Uterus (tissue), 4 donors: ENCODE data around the gene CEBPZOS. TPM values are rescaled to one million over a fixed set of nuclear protein-coding genes. Genes with fewer than 3 reads are reported as not detected.

ENCODE experiments used
- DNase-seq, 2 donors: peaks; one replicate each; pipeline ENCODE4 v3.0.0-alpha.2; 2019 to 2020
- H3K27ac ChIP-seq, 2 donors: fragments of 200-600 bp; sonication (generic); 1 replicate in 1 of 2; 2 replicates in 1 of 2; pipeline ENCODE4 v1.5.1; 2016 to 2018
- H3K27me3 ChIP-seq, 2 donors: fragments of 200-600 bp; sonication (generic); one replicate each; pipeline ENCODE4 v1.5.1; 2018 to 2019; ENCODE audit warnings: control low read depth in 1 of 2
- H3K36me3 ChIP-seq, 2 donors: fragments of 200-600 bp; sonication (generic); one replicate each; pipeline ENCODE4 v1.5.1; 2019; ENCODE audit warnings: control low read depth in 1 of 2
- H3K4me1 ChIP-seq, 2 donors: fragments of 200-600 bp; sonication (generic); one replicate each; pipeline ENCODE4 v1.5.1; 2018 to 2019; ENCODE audit warnings: control low read depth in 1 of 2
- H3K4me3 ChIP-seq, 2 donors: fragments of 200-600 bp; sonication (generic); 1 replicate in 1 of 2; 2 replicates in 1 of 2; pipeline ENCODE4 v1.5.1; 2018 to 2019; ENCODE audit warnings: mild to moderate bottlenecking in 1 of 2
- H3K9me3 ChIP-seq, 2 donors: fragments of 200-600 bp; sonication (generic); one replicate each; pipeline ENCODE4 v1.5.1; 2019; ENCODE audit warnings: control low read depth in 1 of 2
- POLR2A ChIP-seq, 2 donors: fragments of 450-650 bp; IDR thresholded peaks; one replicate each; pipeline ENCODE4 v1.6.1; 2016; ENCODE audit warnings: antibody characterized with exemption in 2 of 2, mild to moderate bottlenecking in 1 of 2, moderate library complexity in 1 of 2
- intact Hi-C: fragments of 100-400 bp; cut with DNase I; formaldehyde crosslinking; loops from one replicate; pipeline ENCODE4 v1.15.1; 2023; ENCODE audit warnings: low total_unique reads
- total RNA-seq, 4 donors: library from RNA; depleted of rRNA in 3 of 4; stranded (reverse); fragments of >200 nt in 3 of 4; gene quantifications; one replicate each; pipeline versions ENCODE4 v1.1.0 to v1.2.4, GENCODE V29; 2014 to 2023
- TF ChIP-seq, protein P1 (sequence below), 4 experiments: fragments of 200-600 bp in 2 of 4; fragments of 450-650 bp in 2 of 4; sonication (generic) in 2 of 4; IDR thresholded peaks; one replicate each; pipeline ENCODE4 v1.5.1; 2016 to 2019; ENCODE audit warnings: antibody characterized with exemption in 4 of 4, mild to moderate bottlenecking in 2 of 4, moderate library complexity in 1 of 4
- donor health status: DM: yes; HTN: yes; CAD: no.

Gene CEBPZOS
- total RNA-seq, 4 donors from 2014 or later, result 6.2 to 49.4 (median 16.3) TPM

DNA sequence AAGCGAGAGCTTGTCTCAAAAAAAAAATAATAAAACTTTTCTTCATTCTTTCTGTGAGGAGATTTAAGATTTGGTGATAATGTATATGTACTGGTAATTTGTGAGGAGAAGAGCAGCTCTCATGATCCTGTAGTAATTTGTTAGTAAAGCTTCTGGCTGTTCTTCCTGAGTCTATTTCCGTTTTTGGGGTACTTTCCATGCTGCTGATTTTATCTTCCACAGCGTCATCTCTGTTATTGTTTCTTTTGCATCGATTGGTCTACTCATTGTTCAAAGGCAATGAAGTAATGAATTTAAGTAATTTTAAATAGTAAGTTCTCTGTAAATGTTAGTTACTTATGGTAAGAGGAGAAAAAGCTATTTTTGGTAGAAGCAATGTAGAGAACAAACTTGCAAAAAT lies 47.1 kb downstream of the CEBPZOS start:
- intact Hi-C loops, result no loop called here
- H3K27ac ChIP-seq, result peak overlapping the region in 1 of 2 donors; percentile 3
- no peak for DNase-seq
- H3K4me1 ChIP-seq, result no peaks in the 10 kb centered on the region
- no peaks in the 10 kb centered on the region for H3K9me3 ChIP-seq
- H3K4me3 ChIP-seq, result no peak overlapping the region
- H3K27me3 ChIP-seq, result no peaks in the 10 kb centered on the region
- no peaks in the 10 kb centered on the region for H3K36me3 ChIP-seq
- TF ChIP-seq, protein P1, sequence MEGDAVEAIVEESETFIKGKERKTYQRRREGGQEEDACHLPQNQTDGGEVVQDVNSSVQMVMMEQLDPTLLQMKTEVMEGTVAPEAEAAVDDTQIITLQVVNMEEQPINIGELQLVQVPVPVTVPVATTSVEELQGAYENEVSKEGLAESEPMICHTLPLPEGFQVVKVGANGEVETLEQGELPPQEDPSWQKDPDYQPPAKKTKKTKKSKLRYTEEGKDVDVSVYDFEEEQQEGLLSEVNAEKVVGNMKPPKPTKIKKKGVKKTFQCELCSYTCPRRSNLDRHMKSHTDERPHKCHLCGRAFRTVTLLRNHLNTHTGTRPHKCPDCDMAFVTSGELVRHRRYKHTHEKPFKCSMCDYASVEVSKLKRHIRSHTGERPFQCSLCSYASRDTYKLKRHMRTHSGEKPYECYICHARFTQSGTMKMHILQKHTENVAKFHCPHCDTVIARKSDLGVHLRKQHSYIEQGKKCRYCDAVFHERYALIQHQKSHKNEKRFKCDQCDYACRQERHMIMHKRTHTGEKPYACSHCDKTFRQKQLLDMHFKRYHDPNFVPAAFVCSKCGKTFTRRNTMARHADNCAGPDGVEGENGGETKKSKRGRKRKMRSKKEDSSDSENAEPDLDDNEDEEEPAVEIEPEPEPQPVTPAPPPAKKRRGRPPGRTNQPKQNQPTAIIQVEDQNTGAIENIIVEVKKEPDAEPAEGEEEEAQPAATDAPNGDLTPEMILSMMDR (IDR thresholded peaks at IDR 0.05), result no peak
- TF ChIP-seq POLR2A (IDR thresholded peaks at IDR 0.05), result no peak

DNA sequence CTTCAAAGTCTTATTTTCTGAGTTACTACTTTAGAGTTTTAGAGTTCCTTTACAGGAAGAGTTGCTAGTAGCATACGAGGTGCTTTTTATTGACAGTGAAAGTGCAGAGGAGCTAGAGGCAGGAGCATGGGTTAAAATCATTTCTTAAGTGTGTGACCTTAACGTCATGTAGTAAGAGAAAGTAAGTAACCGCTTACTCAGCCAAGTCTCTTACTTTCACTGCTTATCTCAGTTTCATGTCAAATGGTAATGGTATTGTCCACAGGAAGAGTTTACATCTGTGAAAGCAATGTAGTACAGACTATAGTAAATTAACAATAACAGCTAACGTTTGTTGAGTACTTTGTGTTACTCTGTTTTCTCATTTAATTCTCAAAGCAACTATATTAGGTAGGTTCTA lies 47.7 kb downstream of the CEBPZOS start:
- H3K4me1 ChIP-seq, result no peaks in the 10 kb centered on the region
- intact Hi-C loops, result no loop called here
- H3K4me3 ChIP-seq, result no peak overlapping the region
- H3K36me3 ChIP-seq, result no peaks in the 10 kb centered on the region
- H3K27me3 ChIP-seq, result no peaks in the 10 kb centered on the region
- DNase-seq, result no peak
- H3K9me3 ChIP-seq, result no peaks in the 10 kb centered on the region
- H3K27ac ChIP-seq, result peak overlapping the region in 1 of 2 donors; percentile 3
- no peak for TF ChIP-seq POLR2A (IDR thresholded peaks at IDR 0.05)
- TF ChIP-seq, protein P1 (IDR thresholded peaks at IDR 0.05), result no peak

DNA sequence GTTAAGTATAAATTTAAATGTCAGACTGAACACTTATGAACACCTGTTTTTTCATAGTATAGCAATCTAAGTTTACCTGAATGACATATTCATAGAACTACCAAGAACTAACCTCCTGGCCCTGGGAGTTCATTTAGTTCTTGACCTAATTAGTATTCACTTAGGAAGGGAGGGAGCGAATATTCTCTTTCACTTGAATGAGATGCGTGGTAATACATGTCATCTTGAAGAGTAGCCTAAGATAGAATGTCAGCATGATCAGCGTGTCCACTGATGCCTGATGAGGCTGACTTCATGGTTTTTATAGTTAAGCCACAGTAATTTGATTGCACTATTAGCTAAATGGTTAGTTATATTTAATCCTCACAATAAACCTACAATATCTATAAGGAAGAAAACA lies 48.5 kb downstream of the CEBPZOS start:
- no peaks in the 10 kb centered on the region for H3K4me1 ChIP-seq
- no peaks in the 10 kb centered on the region for H3K36me3 ChIP-seq
- H3K9me3 ChIP-seq, result no peaks in the 10 kb centered on the region
- no peak overlapping the region for H3K27ac ChIP-seq
- no peak overlapping the region for H3K4me3 ChIP-seq
- H3K27me3 ChIP-seq, result no peaks in the 10 kb centered on the region
- intact Hi-C loops, result no loop called here
- no peak for TF ChIP-seq POLR2A (IDR thresholded peaks at IDR 0.05)
- TF ChIP-seq, protein P1 (IDR thresholded peaks at IDR 0.05), result no peak
- no peak for DNase-seq

DNA sequence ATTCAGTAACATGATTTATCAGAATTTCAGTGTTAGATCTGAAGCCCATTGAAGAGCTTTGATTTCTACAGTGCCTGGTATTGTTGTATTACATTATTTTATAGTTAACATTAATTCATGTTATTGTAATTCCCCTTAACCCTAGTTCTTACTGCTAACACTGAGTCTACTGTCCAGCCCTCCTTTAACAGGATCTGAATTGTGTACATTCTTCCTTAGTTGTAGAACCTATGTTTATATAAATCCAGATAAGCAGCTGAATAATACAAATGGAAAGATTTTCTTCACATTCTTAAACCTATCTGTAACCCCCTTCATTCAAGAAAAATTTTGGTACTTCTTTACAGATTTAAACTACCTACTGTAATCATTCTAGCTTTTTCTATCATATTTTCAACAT lies 49.9 kb downstream of the CEBPZOS start:
- intact Hi-C loops, result no loop called here
- Histone ChIP-seq H3K27ac (no peak overlapping the region), H3K4me3 (no peak overlapping the region), H3K4me1 (no peaks in the 10 kb centered on the region), H3K9me3 (no peaks in the 10 kb centered on the region), H3K27me3 (no peaks in the 10 kb centered on the region), H3K36me3 (no peaks in the 10 kb centered on the region)
- no peak for DNase-seq
- TF ChIP-seq POLR2A (IDR thresholded peaks at IDR 0.05), result no peak
- TF ChIP-seq, protein P1 (IDR thresholded peaks at IDR 0.05), result no peak

DNA sequence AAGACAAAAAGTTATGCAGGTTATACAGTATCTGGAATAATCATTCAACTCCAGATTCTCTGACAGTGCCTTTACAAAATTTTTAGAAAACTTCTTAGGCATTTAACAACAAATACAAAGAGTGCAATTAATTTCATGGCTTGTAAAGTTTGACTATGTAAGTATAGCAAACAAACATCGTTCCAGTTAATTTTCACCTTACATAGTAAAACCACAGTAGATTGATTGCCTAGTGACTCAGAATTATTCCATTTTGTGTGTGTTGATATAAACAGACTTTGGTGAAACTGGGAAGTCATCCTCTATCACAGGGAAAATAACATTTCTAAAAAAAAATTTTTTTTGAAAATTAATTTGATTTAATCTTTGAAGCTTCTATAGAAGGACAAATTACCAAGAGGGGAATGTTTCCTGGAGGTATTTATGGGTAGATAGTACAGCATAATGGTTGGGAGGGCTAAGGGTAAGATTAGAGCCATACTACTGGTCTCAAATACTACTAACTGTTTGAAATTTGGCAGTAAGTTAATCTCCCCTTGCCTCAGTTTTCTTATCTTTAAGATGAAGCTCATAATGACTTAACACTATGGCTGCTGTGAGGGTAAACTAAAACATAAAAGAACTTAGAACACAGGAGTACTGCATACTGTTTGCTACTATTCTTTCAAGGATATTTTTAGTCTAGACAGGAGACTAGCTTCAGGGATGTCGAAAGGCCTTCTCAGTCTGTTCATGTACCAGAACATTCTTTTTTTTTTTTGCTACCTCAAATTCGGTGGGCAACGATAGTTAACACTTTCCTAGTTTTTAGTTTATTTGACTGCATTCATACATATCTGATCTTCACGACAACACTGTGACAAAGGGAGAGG lies 54.8 kb downstream of the CEBPZOS start:
- TF ChIP-seq POLR2A (IDR thresholded peaks at IDR 0.05), result no peak
- TF ChIP-seq, protein P1 (IDR thresholded peaks at IDR 0.05), result no peak
- Histone ChIP-seq H3K4me3 (no peak overlapping the region), H3K27ac (peak overlapping the region; percentile 54 to 63), H3K27me3 (no peaks in the 10 kb centered on the region), H3K36me3 (no peaks in the 10 kb centered on the region), H3K9me3 (no peaks in the 10 kb centered on the region), H3K4me1 (no peaks in the 10 kb centered on the region)
- DNase-seq, result no peak
- intact Hi-C loops, result no loop called here
